ENCODE results near the gene PPP1R26.
"Not testable (repeated sequence)": the region's sequence is repeated elsewhere in the genome, so short reads cannot be mapped to it uniquely, and the experiment has no call there.

Gene PPP1R26

DNA sequence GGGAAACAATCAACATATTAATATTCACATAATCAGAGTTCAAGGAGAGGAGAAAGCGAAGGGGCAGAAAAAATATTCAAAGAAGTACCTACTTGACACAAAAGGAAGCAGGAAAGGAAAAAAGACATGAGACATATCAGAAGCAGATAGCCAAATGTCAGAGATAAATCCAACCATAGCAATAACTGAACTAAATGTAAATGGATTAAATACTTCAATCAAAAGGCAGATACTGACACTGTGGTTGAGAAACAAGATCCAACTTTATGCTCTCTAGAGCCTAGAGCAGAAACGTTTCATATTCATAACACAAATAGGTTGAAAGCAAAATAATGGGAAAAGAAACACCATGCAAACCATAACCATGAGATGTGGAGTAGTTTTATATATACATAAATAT, 29.9 kb downstream of the PPP1R26 start:
- no peak overlapping the region for H3K4me3 ChIP-seq (ENCODE audit: low read length)
- TF ChIP-seq, protein P1, sequence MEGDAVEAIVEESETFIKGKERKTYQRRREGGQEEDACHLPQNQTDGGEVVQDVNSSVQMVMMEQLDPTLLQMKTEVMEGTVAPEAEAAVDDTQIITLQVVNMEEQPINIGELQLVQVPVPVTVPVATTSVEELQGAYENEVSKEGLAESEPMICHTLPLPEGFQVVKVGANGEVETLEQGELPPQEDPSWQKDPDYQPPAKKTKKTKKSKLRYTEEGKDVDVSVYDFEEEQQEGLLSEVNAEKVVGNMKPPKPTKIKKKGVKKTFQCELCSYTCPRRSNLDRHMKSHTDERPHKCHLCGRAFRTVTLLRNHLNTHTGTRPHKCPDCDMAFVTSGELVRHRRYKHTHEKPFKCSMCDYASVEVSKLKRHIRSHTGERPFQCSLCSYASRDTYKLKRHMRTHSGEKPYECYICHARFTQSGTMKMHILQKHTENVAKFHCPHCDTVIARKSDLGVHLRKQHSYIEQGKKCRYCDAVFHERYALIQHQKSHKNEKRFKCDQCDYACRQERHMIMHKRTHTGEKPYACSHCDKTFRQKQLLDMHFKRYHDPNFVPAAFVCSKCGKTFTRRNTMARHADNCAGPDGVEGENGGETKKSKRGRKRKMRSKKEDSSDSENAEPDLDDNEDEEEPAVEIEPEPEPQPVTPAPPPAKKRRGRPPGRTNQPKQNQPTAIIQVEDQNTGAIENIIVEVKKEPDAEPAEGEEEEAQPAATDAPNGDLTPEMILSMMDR (conservative IDR thresholded peaks at IDR 0.05; ENCODE audit: low read depth, low read length) = no peak
- no peak for DNase-seq (ENCODE audit: low read depth)

DNA sequence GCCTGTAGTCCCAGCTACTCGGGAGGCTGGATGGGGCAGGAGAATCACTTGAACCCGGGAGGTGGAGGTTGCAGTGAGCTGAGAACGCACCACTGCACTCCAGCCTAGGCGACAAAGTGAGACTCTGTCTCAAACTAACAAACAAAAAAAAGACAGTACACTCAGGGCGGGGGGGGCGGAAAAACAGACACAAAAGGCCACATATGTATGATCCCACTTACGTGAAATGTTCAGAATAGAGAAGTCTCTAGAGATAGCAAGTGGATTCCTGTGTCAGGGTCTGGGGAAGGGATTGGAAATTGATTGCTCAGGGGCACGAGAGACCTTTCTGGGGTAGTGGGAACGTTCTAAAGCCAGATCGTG, 32.6 kb downstream of the PPP1R26 start:
- TF ChIP-seq, protein P1 (conservative IDR thresholded peaks at IDR 0.05; ENCODE audit: low read depth, low read length) = no peak
- DNase-seq (ENCODE audit: low read depth) = no peak

DNA sequence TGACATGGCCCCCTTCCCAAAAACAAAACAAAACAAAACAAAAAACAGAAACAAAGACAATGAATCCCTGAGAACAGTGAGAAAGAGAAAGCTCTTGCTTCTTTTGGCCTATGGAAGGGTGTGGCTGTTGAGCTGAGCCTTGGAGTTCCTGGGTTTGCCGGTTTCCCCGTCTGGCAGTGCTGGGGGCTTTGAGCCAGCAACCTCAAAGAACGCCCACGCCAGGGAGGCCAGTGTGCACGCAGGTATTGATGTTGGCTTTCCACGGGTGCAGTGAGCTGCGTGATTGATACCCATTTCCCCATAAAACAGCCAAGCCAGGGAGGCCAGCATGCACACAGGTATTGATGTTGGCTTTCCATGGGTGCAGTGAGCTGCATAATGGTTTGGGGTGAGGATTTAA, 33.3 kb downstream of the PPP1R26 start:
- TF ChIP-seq, protein P1 (conservative IDR thresholded peaks at IDR 0.05; ENCODE audit: low read depth, low read length) = no peak
- no peak for DNase-seq (ENCODE audit: low read depth)
- no peak overlapping the region for H3K4me3 ChIP-seq (ENCODE audit: low read length)

More for the DNA sequence above, 32.6 kb downstream of the PPP1R26 start:
- no peak overlapping the region for H3K4me3 ChIP-seq (ENCODE audit: low read length)

DNA sequence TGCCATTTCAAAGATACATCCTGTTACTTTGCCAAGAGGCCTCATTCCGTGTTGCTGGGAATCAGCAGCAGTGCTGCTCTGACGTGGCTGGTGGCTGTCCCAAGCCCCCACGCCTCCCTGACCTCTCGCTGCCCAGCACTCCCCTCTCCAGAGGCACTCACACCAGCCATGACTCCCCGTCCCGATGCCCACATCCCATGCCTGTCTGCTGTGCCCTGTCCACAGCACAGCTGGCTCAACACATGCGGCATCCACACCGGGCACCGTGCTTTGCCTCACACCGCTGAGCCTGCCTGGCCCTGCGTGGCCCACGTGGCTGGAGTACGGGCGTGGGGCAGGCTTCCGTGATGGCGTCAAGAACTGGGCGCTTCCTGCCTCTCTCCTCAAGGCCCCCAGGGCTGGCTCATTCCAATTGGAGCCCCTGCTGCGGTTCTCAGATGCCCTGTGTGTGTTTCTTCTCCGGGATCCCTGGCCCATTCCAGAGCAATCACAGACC, 33.8 kb downstream of the PPP1R26 start:
- TF ChIP-seq, protein P1 (conservative IDR thresholded peaks at IDR 0.05; ENCODE audit: low read depth, low read length) = no peak
- no peak for DNase-seq (ENCODE audit: low read depth)
- no peak overlapping the region for H3K4me3 ChIP-seq (ENCODE audit: low read length)

DNA sequence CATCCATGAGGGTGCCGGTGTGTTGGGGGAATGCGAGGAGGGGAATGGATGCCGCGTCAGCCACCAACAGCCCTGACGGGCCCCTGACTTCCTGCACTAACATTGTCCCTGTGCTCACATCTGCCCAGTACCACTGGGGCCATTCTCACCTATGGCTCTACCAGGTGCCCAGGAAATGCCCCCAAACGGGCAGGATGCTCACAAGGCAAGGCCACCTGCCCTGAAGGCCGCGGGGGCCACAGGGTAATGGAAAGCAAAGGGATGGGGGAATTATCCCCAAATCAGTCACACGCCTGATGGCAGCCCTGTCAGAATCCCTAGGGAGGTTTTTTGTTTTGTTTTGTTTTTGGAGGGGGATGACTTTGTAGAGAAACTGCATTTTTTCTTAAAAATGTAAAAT, 34.3 kb downstream of the PPP1R26 start:
- DNase-seq (ENCODE audit: low read depth); H3K4me3 ChIP-seq (ENCODE audit: low read length): not testable (repeated sequence)

DNA sequence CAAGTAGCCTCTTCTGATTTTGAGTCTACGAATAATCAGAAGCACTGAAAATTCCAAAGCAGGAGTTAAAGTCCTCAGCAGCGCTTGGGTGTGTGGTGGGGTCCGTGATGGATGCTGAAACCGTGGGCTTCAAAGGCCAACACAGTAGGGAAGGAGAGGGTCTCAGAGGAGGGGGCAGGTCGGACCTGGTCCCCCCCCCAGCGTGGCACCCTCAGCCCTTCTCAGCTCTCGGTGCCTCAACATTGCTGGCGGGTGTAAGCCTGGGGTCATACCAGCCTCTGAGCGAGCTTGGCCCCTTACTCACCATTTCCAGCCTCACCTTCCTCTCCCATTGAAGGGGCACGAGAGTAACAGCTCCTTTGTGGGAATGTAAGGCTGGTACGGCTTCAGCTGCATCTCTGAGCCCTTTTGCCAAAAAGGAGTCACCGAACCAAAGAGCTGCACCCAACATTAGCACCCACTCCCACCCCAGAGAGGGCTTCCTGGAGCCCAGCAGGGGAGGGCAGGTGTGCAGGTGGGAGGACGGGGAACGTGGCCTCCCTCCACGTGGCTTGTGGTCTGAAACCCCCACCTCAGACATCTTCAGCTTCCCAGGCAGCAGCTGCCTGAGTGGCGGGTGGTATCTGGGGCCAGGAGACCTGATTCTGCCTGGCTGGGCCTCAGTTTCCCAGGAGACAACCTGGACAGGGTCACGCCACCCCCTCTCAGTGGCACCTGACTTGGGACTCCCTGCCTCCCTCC, 34.9 kb downstream of the PPP1R26 start:
- no peak for DNase-seq (ENCODE audit: low read depth)
- TF ChIP-seq, protein P1 (conservative IDR thresholded peaks at IDR 0.05; ENCODE audit: low read depth, low read length) = no peak

DNA sequence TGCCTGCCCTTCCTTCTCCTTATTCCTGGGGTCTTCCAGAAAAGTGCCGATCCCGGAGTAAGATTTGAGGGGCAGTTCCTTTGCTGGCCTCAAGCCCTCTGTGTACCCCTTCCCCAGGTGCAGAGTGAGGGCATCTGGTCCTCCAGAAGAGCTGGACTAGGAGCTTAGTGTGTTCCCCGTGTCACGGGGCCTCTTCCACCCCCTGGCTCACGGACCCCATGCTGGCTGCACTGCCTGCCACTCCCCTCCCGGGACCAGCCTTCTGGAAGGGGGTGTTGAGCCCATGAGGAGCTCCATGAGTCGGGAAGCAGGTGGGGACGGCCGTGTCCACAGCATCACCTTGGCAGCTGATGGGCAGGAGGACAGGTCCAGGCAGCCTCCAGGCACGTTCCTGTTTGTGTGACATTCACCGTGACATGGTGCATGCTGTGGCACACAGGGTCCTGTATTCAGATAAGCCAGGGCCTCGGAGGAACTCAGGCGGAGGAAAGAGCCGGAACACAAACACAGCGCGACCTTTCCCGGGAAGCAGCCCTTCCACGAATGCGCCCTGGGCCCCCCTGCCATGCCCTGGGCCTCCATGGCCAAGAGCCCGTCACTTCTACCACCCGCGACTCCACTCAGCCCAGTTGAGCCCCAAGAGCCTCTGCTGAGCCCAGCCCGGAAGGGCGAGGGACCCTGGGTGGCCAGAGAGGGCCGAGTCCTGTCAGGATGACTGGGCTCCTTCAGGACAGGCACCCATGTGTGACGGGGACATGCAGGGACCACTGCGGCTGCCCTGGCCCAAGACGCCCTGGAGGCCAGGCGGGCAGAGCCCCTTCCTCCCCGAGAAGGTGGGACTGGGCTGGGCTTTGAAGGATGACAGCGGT, 35.7 kb downstream of the PPP1R26 start:
- no peak overlapping the region for H3K4me3 ChIP-seq (ENCODE audit: low read length)
- TF ChIP-seq, protein P1 (conservative IDR thresholded peaks at IDR 0.05; ENCODE audit: low read depth, low read length) = no peak
- DNase-seq (ENCODE audit: low read depth) = no peak

More for the DNA sequence above, 34.9 kb downstream of the PPP1R26 start:
- no peak overlapping the region for H3K4me3 ChIP-seq (ENCODE audit: low read length)

Measured in retinal pigment epithelial cell (primary cell).